GM21737 (cell line): ENCODE data around the gene MCTP1.

Source experiments
- ATAC-seq: cut with Tn5 transposase; IDR thresholded peaks from one replicate; pipeline ENCODE4 v1.9.1; 2021; ENCODE audit warnings: mild to moderate bottlenecking, moderate library complexity; ENCODE audit not compliant: unreplicated experiment

Gene MCTP1

GRCh38 chr5:94740286-94740685, 544.6 kb downstream of the MCTP1 start:
- ATAC-seq: no peak

GRCh38 chr5:94736498-94736897, 548.4 kb downstream of the MCTP1 start:
- ATAC-seq: no peak

GRCh38 chr5:94731471-94731870, 553.4 kb downstream of the MCTP1 start:
- ATAC-seq: no peak

GRCh38 chr5:94725142-94725541, 559.8 kb downstream of the MCTP1 start:
- ATAC-seq: no peak

DNA sequence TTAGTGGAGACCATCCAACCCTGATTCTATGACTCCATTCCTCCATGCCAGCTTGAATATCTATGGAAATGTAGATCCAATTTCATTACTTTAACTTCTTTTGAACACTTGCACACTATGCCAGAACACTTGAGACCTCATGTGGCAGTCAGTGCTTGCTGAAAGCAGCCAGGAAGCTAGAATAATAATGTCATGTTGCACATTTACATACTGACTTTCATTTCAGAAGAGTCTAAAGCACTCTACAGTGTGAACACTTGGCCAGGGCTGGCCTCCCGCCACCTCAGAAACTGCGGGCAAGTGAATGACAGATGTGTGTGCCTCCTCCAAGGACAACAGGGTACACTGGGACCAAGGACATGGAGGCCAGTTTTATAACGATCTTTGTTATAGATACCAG, 569.1 kb downstream of the MCTP1 start:
- ATAC-seq: no peak

GRCh38 chr5:94711785-94712184, 573.1 kb downstream of the MCTP1 start:
- no peak for ATAC-seq

GRCh38 chr5:94709277-94709676, 575.6 kb downstream of the MCTP1 start:
- ATAC-seq: no peak

GRCh38 chr5:94707359-94707758, 577.5 kb downstream of the MCTP1 start:
- ATAC-seq: no peak

DNA sequence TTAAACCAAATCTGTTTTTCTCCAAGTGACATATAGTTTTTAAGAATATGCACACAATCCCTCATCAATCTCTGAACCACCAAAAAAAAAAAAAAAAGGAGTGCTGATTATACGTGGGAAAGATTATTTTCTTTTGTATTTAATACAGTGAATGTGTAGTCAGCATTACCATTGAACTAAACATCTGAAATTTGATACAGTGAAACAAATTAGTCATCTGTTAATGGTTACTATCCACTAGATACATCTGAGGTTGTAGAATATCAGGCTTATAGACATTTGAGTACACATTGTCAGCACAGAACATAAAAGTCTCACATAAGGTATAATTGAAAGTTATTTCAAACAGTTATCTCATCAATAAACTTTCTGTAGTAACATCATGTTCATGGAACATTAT, 579.5 kb downstream of the MCTP1 start:
- no peak for ATAC-seq

GRCh38 chr5:94702729-94703128, 582.2 kb downstream of the MCTP1 start:
- peak; percentile 67 for ATAC-seq

DNA sequence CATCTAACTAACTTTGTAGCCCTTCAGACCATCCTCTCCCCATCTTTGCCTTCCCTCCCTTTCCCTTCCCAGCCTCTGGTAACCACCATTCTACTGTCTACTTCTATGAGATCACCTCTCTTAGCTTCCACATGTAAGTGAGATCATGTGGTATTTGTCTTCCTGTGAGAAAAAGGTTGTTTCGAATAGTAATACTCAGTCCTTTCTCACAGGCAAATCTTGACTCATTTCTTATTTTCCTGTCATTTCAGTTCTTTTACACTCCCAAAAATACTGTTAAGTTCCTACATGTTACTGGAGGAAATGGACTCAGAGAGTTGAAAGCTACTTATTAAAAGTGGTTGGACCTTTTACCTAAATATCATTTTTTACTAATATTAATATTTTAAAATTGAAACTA, 584.3 kb downstream of the MCTP1 start:
- peak; percentile 73 for ATAC-seq

- no peak for ATAC-seq
Observed at GRCh38 chr5:94699562-94699961, 585.3 kb downstream of the MCTP1 start.

- ATAC-seq: no peak
Observed at GRCh38 chr5:94698197-94698596, 586.7 kb downstream of the MCTP1 start.

GRCh38 chr5:94694671-94695070, 590.2 kb downstream of the MCTP1 start:
- ATAC-seq: no peak

- ATAC-seq: no peak
Observed at GRCh38 chr5:94693845-94694370, 591.0 kb downstream of the MCTP1 start.

DNA sequence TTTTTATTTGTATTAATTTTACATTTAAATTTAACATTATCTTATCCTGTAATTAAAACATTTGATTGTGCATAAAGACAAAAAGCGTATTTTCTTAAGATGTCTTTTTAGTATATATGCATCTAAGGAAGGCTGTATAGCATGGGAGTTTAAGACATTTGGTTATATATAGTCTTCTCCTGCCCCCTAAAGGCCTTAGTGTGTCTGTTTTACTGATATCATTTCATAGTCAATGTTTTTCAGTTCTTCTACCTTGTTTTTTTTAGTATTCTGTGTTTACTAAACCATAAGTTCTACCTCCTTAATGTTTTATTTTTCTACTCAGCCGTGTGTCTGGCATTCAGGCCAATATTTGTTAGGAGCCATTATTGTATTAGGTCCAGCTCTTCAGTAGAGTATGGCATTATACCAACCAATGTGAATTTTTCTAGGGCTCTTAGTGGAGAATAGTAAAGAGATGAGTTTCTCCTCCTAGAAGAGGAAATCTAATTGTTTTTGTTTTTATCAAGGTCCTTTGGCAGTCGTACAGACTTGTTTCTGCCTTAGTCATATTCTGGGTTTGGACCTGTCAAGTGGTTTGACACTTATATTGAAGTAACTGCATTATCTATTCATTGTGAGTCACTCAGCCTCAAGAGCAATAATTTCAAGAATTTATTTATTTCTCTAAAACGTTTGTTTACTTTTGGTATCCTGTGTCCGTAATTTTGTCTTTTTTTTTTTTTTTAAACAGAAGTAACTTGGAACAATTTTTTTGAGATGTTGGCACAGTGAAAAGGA, 591.7 kb downstream of the MCTP1 start:
- ATAC-seq: peak; percentile 63

GRCh38 chr5:94692581-94692980, 592.3 kb downstream of the MCTP1 start:
- no peak for ATAC-seq

DNA sequence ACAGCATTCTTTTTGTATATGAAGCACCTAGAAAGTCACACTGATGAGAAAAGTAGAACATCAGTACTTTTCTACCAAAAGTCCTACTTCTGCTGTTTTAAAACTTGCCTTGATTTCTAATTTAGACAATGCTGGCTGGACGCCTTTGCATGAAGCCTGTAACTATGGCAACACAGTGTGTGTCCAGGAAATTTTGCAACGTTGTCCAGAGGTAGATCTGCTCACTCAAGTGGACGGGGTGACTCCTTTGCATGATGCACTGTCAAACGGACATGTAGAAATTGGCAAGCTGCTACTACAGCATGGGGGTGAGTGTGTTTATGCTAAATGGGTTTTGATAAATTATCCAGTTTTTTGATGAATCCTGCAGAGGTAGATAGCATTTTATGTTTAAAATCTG, 592.9 kb downstream of the MCTP1 start:
- ATAC-seq: no peak

DNA sequence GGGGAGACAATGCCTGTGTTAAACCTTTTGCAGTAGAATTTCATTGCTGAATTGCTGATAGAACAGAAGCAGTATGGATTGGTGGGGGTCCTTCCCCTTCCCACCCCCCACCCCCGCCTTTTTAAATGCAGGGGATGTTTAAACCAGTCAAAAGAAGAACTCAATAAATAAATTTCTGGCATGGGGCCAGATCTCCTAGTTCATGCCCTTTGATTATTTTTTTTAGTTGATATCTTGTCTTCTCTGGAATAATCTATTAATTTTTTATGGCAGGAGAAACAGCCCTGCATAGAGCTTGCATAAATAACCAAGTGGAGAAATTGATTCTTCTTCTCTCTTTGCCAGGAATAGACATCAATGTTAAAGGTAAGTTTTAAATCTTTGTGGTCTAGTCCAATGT, 593.6 kb downstream of the MCTP1 start:
- ATAC-seq: no peak

DNA sequence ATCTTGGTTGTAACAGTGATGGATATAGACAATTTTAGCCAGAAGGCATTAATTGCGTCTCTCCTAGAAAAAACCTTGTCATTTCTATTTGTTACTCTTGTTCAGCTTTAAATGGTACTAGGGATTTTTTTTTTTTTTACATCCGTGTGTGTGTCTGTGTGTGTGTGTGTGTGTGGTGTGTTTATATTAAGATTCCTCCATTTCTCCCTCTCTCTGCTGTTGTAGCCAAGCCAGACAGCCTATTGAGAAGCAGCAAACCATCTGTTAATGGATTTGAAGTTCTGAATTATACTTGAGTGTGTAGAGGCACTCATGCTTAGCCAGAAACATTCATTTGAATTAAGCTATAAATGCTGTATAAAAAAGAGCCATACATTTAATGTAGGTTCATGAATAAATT, 594.1 kb downstream of the MCTP1 start:
- no peak for ATAC-seq

DNA sequence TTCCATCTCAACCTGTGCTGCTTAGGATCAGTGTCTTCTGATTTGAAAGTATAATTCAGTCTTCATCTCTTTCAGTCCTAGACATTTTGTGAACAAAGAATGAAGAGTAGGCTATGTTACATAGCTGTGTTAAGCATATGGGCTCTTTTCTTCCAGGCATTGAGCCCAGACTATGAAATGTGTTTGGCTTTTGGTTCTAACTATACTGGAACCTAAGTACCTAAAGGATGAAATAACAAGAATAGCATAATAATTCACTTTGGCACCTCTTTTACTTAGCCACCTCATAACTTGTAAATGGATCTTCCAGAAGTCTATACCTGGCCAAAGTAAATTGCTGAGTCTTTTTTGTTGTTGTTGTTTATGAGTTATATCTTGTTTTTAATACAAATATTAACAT, 595.0 kb downstream of the MCTP1 start:
- ATAC-seq: no peak

- ATAC-seq: no peak
Observed at GRCh38 chr5:94682814-94683520, 601.9 kb downstream of the MCTP1 start.
